HG03457 (cell line): Measurements from ENCODE around the gene TAF7.
A peak's percentile ranks its signal among the peaks of the same experiment; 100 is the strongest.
"Not testable (repeated sequence)": the region's sequence is repeated elsewhere in the genome, so short reads cannot be mapped to it uniquely, and the experiment has no call there.

Experiments
- ATAC-seq: cut with Tn5 transposase; IDR thresholded peaks from one replicate; pipeline ENCODE4 v1.9.1; 2021; ENCODE audit warnings: moderate number of reproducible peaks; ENCODE audit not compliant: unreplicated experiment

Gene TAF7

DNA sequence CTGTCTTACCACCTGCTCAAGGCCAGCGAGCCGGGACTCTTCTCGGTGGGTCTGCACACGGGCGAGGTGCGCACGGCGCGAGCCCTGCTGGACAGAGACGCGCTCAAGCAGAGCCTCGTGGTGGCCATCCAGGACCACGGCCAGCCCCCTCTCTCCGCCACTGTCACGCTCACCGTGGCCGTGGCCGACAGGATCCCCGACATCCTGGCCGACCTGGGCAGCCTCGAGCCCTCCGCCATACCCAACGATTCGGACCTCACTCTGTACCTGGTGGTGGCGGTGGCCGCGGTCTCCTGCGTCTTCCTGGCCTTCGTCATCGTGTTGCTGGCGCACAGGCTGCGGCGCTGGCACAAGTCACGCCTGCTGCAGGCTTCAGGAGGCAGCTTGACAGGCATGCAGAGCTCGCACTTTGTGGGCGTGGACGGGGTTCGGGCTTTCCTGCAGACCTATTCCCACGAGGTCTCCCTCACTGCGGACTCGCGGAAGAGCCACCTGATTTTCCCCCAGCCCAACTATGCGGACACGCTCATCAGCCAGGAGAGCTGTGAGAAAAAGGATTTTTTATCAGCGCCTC is 20.3 kb upstream of the TAF7 start:
- not testable (repeated sequence) for ATAC-seq

DNA sequence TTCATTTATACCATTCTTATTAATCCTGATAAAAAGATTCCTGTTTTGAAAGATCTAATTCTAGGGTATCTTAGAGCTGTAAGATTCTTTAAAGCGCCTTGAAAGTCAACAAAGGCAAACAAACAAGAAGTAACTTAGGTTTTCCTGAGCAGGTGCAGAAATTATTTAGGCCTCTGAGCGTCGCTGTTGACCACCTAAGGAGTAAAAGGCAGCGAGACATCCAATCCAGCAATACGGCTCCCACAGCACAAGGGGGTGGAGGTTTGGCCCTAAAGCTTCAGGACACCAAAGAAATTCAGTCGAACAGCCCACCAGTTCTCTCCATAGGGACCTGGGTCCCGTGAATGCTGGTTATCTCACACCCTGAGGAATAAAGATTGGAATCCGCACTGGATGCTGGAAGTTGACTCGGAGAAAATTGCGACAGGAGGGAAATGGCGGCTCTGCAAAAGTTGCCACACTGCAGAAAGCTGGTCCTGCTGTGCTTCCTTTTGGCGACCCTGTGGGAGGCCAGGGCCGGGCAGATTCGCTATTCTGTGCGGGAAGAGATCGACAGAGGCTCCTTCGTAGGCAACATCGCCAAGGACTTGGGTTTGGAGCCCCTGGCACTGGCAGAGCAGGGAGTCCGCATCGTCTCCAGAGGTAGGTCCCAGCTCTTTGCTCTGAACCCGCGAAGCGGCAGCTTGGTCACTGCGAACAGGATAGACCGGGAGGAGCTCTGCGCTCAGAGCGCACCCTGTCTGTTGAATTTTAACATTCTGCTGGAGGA is 18.1 kb upstream of the TAF7 start, which contains the start of gene PCDHGA2:
PCDHGA2 (plus strand) TSS at position 223 of the 769 bp plus-strand sequence.
- ATAC-seq, result no peak

DNA sequence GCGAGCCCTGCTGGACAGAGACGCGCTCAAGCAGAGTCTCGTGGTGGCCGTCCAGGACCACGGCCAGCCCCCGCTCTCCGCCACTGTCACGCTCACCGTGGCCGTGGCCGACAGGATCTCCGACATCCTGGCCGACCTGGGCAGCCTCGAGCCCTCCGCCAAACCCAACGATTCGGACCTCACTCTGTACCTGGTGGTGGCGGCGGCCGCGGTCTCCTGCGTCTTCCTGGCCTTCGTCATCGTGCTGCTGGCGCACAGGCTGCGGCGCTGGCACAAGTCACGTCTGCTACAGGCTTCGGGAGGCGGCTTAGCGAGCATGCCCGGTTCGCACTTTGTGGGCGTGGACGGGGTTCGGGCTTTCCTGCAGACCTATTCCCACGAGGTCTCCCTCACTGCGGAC is 12.0 kb upstream of the TAF7 start:
- ATAC-seq, result not testable (repeated sequence)

DNA sequence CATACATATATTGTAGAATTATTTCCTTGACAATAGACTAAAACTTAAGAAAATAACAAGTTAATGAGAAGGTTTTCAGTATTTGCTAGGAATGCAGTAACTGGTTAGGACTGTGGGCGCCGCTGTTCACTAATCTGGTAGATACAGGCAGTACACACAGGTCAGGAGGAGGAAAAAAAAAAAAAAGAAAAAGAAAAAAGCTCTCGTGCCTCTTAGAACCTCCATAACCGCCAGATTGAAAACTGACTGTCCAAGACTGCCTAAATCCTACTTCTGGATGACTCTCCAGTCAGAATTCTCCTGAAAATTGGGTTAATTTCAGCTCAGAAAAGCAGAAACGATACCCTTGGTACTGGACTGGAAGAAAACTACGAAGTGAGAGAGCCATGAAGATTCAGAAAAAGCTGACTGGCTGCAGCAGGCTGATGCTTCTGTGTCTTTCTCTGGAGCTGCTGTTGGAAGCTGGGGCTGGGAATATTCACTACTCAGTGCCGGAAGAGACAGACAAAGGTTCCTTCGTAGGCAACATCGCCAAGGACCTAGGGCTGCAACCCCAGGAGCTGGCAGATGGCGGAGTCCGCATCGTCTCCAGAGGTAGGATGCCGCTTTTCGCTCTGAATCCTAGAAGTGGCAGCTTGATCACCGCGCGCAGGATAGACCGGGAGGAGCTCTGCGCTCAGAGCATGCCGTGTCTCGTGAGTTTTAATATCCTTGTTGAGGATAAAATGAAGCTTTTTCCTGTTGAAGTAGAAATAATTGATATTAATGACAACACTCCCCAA is 9.9 kb upstream of the TAF7 start, which contains the start of gene PCDHGA1:
PCDHGA1 (plus strand) TSS at position 216 of the 782 bp plus-strand sequence.
- ATAC-seq, result no peak

DNA sequence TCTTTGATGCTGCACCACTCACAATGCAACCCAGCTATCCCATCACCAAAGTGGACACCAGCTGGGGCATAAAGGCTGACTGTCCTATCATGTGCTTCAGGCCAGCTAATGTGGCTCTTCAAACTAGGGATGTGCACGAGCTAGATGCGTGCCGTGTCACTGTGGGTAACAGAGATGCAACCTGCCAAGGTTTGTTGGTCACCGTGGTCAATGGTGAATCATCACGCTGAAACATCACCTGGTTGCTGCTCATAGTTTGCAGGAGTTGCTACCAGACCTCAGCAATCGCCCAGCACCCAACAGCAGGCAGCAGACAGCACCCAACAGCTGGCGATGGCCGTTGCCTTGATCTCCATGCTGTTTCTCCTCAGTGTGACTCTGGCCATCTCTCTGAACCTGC is 7.6 kb upstream of the TAF7 start:
- ATAC-seq, result no peak

DNA sequence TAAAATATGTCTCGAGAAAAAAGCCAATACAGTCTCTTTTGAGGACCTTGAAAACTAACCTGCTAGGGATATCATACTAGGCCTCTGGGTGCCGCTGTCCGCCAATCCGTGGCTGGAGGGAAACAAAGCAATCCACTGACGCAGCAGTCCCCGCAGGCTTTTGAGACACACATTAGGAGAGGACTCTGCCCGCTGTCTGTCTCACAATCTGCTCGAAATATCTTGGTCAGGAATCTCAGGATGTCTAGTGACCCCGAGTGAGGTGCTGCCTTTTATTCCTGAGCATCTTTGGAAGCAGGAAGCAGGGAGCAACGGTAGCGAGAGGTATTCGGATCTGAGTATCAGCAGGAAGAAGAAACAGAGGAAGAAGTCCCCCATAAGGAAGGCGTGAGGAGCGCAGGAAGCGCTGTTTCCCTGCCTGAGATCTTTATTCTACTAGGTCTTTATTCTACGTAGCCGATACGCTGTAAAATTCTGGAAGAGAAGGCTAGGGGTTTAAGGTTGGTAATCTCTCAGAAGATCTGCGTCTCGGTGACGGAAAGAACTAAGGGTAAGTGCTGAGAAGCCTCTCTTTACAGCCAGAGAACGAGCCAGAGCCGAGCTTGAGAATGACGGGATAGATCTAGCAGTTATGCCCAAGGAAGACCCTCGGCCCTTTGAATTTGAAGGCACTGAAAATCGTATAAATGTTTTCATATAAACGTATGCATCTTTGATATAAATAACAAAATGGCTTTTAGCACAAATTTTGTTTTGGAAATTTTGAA is 5.7 kb upstream of the TAF7 start:
- ATAC-seq, result peak; percentile 82

DNA sequence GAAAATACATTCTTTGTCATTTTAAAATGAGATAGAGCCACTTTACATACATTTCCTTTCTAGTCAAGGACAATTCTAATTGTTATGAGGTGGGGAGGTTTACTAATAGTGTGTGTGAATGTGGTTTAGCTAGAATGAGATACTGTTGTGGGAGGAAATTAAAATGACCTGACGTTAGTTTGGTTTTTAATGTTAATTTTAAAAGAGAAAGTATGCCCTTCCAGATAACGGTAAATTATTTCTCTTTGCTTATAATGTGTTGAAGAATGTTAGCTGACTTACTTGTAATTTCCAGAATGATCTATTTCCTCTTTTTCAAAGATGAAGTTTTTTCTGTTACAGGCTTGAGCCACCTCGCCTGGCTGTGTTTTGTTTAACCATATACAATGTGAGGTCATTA is 1.7 kb upstream of the TAF7 start:
- no peak for ATAC-seq

DNA sequence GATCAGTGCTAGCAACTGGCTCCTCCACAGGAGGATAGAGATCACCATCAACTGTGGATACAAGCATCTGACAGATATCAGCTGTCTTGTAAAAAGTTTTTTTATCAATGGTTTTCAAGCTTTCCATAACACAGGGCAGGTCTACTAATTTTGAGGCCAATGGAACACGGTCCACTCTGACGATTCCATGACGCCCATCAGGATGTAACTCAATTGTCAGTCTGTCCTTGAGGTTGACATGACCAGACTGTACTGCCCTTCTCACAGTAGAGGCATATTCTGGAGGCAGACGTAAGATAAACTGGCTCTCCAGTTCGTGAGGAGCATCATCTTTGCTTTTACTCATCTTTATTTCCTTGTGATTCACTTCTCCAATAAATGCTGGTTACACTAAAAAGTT is 885 bp downstream of the TAF7 start:
- ATAC-seq, result no peak

DNA sequence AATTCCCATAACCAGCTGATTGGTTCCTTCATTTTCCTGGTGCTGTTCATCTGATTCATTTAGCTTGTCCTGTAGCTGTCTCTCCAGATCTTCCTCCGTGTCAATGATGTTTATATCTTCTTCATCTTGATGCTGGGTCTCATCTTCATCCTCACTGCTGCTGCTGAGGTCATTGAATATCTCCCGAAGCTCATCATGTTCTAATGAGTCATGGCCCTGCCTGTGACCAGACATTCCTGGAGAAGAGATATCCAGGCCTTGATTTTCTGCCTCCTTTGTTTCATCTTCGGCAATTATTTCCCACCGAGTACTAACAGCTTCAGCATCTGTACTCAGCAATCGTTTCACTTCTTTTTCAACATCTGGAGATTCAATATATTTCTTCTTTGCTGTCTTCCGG is 1.4 kb downstream of the TAF7 start:
- no peak for ATAC-seq

DNA sequence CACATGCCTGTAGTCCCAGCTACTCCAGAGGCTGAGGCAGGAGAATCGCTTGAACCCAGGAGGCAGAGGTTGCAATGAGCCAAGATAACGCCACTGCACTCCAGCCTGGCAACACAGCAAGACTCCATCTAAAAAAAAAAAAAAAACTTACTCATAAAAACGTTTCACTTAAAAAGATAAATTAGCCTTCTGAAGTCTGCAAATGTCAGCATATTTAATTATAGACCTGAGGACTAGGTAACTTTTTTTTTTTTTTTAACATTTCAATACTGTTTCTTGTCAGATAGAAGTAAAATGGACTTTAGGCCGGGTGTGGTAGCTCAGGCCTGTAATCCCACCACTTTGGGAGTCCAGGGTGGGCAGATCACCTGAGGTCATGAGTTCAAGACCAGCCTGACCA is 3.6 kb downstream of the TAF7 start:
- ATAC-seq, result not testable (repeated sequence)

DNA sequence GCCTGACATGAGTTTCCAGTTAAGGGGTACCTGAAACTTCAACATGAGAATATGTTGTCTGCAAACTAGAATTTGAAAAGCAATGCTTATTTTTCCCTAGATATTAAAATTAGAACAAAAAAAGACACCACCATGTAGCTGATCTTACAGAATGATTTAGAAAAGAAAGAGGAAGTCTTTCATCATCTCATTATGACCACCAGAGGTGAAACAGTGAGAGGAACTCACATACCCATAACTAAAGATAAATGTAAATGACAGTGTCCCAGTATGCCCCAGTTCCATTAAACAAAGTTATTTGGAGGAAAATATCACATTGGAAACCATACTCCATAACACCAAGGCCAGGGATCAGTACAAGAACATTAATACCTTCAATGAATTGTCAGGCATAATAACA is 6.9 kb downstream of the TAF7 start:
- ATAC-seq, result no peak

DNA sequence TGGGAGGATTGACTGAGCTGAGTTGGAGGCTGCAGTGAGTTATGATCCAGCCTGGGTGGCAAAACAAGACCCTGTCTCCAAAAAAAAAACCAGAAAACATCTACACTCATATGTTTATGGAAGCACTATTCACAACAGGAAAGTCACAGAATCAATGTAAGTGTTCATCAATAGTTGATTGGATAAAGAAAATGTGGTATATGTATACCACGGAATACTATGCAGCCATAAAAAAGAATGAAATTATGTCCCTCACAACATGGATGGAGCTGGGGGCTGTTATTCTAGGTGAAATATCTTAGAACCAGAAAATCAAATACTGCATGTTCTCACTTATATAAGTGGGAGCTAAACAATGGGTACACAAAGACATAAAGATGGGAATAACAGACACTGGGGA is 14.0 kb downstream of the TAF7 start:
- ATAC-seq, result no peak

DNA sequence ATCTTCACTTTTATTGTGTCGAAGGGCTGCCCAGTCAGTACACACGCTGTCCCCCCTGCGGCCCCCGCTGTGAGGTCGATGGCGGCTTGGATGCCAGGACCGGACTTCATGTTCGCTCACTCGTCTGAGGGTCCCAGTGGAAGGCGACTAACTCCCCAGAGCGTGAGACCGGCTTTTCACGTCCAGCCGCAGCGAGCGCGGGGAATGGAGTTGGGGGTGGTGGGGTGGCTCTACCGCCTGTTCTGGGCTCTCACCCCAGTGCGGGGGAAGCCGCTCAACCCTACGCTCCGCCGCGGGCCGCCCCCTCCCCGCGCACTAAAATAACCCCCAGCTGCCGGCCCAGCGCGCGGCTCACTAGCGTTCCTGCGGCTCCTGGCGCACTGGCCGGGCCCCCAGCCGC is 16.8 kb downstream of the TAF7 start, which contains the start of gene SLC25A2:
SLC25A2 (minus strand) TSS at position 294 of the 400 bp plus-strand sequence; CDS start at position 110, 184 bp downstream.
- ATAC-seq, result no peak

DNA sequence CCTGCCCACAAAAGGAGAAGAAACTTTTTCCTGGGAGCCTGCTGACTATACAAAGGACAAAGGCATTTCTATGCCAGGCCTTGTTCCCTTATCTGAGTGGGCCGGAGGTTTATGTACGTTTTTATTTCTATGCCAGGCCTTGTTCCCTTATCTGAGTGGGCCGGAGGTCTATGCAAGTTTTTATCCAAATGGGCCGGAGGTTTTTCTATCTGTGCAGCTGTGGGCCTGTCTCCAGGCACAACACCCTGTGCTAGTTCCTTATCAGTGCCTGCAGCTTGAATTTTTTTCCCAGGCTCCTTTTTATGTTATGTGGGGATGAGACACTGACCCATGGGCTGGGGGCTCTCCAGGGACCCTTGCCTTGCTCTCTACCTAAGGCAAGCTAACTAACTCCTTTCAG is 22.2 kb downstream of the TAF7 start:
- ATAC-seq, result no peak

DNA sequence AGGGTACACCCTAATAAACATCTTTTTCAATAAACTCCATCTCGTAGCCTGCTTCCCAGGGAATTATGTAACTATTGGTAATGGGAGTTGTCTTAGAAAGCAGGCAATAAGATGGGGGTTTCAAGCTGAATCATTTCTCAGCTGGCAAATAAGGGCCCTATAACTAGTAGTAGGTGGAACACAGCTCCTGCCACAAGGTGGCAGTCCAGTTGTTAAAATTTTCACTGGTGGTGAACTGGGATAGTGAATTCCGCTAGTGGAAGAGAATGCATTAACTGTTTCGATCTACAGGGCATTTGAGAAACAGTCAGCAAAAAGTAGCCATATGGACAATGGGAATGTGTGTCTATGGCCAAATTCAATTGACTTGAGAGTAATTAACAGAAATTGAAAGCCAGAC is 47.7 kb downstream of the TAF7 start:
- ATAC-seq, result no peak

DNA sequence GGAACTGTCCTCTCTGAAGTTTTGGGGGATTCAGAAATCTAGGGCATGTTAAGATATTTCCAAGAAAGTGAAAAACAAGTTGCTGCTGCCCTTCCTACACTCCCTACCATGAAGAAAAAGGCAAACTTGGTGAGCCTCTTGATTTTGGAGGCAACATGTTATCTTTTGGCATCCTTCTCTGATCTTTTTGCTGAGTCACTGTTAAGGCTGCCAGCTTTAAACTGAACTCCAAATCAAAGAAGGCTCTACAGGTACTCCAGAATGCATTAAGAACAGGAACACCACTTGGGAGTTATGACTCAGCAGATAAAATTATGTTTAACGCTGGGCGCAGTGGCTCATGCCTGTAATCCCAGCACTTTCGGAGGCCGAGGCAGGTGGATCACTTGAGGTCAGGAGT is 51.4 kb downstream of the TAF7 start:
- ATAC-seq, result no peak
